Hepatocyte (in vitro differentiated cells): ENCODE measurements around the gene TENT5A.

Experiments used
- EZH2 ChIP-seq: fragments of 200-600 bp; sonication (generic); IDR thresholded peaks from 2 replicates; pipeline ENCODE4 v1.6.1; 2016; ENCODE audit warnings: antibody characterized with exemption, mild to moderate bottlenecking, borderline replicate concordance
- EZH2phosphoT487 ChIP-seq: fragments of 200-600 bp; sonication (generic); IDR thresholded peaks from one replicate; pipeline ENCODE4 v1.6.1; 2018; ENCODE audit warnings: antibody characterized with exemption, mild to moderate bottlenecking, low read depth, moderate library complexity; ENCODE audit not compliant: unreplicated experiment, severe bottlenecking
- TF ChIP-seq, protein P1 (sequence below): fragments of 200-600 bp; sonication (generic); IDR thresholded peaks from 2 replicates; pipeline ENCODE4 v1.5.1; 2016; ENCODE audit warnings: antibody characterized with exemption, mild to moderate bottlenecking; ENCODE audit not compliant: poor library complexity

DNA sequence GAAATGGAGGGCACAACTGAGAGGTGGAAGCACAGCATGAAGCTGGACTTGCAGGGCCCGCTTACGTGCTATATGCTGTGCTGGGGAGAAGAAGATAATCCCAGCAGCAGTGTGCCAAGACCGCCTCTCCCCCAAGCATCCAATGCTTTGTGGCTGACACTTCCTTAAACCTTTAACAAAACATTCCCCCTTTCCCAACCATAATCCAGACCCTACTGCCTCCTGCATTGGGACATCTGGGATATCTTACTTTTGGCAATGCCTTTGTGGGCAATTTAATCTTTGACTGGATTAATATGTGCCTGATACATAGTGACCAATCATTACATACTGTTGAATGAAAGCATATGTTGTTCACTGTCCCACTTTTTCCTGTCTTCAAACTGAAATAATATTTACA lies 3.1 kb upstream of the TENT5A start:
- TF ChIP-seq, protein P1, sequence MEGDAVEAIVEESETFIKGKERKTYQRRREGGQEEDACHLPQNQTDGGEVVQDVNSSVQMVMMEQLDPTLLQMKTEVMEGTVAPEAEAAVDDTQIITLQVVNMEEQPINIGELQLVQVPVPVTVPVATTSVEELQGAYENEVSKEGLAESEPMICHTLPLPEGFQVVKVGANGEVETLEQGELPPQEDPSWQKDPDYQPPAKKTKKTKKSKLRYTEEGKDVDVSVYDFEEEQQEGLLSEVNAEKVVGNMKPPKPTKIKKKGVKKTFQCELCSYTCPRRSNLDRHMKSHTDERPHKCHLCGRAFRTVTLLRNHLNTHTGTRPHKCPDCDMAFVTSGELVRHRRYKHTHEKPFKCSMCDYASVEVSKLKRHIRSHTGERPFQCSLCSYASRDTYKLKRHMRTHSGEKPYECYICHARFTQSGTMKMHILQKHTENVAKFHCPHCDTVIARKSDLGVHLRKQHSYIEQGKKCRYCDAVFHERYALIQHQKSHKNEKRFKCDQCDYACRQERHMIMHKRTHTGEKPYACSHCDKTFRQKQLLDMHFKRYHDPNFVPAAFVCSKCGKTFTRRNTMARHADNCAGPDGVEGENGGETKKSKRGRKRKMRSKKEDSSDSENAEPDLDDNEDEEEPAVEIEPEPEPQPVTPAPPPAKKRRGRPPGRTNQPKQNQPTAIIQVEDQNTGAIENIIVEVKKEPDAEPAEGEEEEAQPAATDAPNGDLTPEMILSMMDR: no peak
- TF ChIP-seq EZH2phosphoT487 (no peak), EZH2 (no peak)
